ENCODE measurements around the gene ZNF536. TPM values are rescaled to one million over a fixed set of nuclear protein-coding genes. Genes with fewer than 3 reads are reported as not detected.

Gene ZNF536
- total and polyA plus RNA-seq, 2 of the 13 experiments (the other 11 are each of a cell fraction or from before 2014, with no cell fraction given): not detected

DNA sequence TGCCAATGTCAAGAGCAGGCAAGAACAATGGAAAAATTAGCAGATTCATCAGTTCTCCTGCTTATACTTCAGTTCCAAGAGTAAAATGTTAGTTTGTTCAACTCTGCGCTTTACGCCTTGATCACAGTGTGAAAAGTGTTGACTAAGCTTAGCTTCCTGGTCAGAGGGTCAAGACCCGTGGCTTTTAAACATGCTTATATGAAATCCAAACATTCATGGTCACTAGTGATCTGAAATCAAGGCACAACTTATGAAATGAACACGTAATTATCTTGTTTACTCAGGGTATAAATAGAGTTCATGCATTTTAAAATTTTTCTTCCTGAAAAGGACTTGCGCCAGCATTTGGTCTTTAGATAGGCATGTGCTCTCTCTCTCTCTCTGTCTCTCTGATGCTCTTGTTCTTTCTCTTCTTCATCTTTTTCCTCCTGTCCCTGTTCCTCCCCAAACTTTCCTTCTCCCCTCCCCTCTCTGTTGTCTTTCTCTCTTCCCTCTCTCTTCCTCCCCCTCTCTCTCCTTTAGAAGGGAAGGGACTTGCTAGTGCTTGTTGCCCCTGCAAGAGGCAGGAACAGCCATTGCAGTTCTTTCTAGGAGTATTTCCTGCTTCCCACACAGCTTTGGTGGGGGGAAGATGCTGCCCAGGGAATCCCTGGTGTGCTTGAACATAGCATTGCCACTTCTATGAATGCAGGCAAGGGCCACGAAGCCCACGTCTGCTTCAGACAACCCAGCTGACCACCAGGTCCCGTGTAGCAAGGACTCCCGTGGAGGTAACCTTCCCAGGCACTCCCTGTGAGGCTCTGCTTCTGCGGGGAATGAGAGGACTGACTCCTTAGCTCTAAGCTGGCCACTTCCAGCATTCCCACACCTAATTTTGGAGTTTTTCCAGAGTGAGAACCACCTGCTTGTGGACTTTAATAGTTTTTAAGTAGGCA lies 7.1 kb upstream of the ZNF536 start (continued):
- TF ChIP-seq, protein P1, sequence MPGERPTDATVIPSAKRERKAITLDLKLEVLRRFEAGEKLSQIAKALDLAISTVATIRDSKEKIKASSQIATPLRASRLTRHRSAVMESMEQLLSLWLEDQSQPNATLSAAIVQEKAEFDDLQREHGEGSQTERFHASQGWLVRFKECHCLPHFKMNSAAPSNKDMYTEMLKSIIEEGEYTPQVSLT (CRISPR knock-in tag; IDR thresholded peaks at IDR 0.05; ENCODE audit: borderline replicate concordance, low read depth): no peak
- TF ChIP-seq SAFB2 (CRISPR knock-in tag; IDR thresholded peaks at IDR 0.05; ENCODE audit: borderline replicate concordance, low read depth): no peak

DNA sequence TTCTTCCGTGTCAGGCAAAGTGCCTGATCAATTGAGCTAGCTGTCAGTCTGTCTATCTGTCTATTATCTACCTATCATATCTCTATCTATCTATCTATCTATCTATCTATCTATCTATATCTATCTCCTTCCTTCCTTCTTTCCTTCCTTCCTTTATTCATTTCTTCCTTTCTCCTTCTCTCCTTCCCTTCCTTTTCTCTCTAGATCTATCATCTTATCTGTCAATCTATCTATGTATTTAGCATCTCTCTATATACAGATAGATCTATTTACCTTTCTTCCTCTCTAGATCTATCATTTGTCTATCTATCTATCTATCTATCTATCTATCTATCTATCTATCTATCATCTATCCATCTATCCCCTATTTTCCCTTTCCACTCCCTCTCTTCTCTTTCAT lies 5.9 kb upstream of the ZNF536 start:
- BruUV-seq (replicated peaks): no TSS peak
- no peak for FAIRE-seq
- H3K27me3 ChIP-seq (ENCODE audit: control insufficient read depth in 1 of 2, insufficient read depth in 2 of 2, low read length in 2 of 2): peaks cover 0 to 15% of the 10 kb centered on the region in 2 experiments; a peak in 3 of 5 replicates
- no peak for DNase-seq (ENCODE audit: low spot score)
- WGBS (ENCODE audit: low lambda C conversion rate): 0% methylated on average over 1 of the region's 1 CpG
- no peak for ATAC-seq
- no peak overlapping the region for H3K4me2 ChIP-seq (ENCODE audit: low read depth, low read length)
- TF ChIP-seq BRF2 (CRISPR knock-in tag; IDR thresholded peaks at IDR 0.05): no peak
- peaks cover 9% of the 10 kb centered on the region for H3K4me1 ChIP-seq (ENCODE audit: insufficient read depth, low read length)
- H3K4me3 ChIP-seq (replicated peaks in 1 of 3; ENCODE audit: insufficient read depth in 1 of 3, low read depth in 2 of 3, low read length in 3 of 3): no peak overlapping the region
- H3K9me3 ChIP-seq (ENCODE audit: low read length): no peaks in the 10 kb centered on the region
- H3K79me2 ChIP-seq (ENCODE audit: insufficient read depth, low read length): no peaks in the 10 kb centered on the region
- no peaks in the 10 kb centered on the region for H3K36me3 ChIP-seq (replicated peaks in 1 of 2; ENCODE audit: control insufficient read depth in 1 of 2, insufficient read depth in 2 of 2, low read length in 2 of 2)
- H3K27ac ChIP-seq (ENCODE audit: extremely low read length, insufficient read depth, low read length): no peak overlapping the region
- H2AFZ ChIP-seq (ENCODE audit: low read length): no peak overlapping the region
- ChIA-PET CTCF (ENCODE audit: low intra/inter-chr PET ratio, low total read pairs) (no interaction called here), POLR2A (no interaction called here)
- H4K20me1 ChIP-seq (ENCODE audit: insufficient read depth, low read length): no peaks in the 10 kb centered on the region
- in situ Hi-C loops (cut with HindIII; ENCODE audit: extremely low pct_ligation_motif_present, low pct_unique_long_range_greater_than_20kb) (no loop called here), intact Hi-C loops (cut with micrococcal nuclease; ENCODE audit: unreplicated experiment) (no loop called here)
- no peak overlapping the region for H3K9ac ChIP-seq (ENCODE audit: insufficient read depth, low read depth, low read length)
